Activated CD4-positive, alpha-beta T cell treated with anti-CD3 and anti-CD28 coated beads, Interleukin-2, amount 10 ng/mL, durations not matched to agents 7 days and 5 days (primary cell): Measurements from ENCODE around the gene SEZ6. TPM values are rescaled to one million over a fixed set of nuclear protein-coding genes. Genes with fewer than 3 reads are reported as not detected.

Experiments used
- CTCF ChIA-PET: fragments of 350-600 bp; sonication (Branson Sonifier 250); formaldehyde crosslinking; loops from one replicate; lab custom pipeline; 2021; ENCODE audit warnings: antibody characterized with exemption; lab: Charles Lee
- POLR2A ChIA-PET: fragments of 350-600 bp; sonication (Branson Sonifier 250); formaldehyde crosslinking; loops from one replicate; lab custom pipeline; 2021; ENCODE audit warnings: antibody characterized with exemption; lab: Charles Lee
- DNase-seq: peaks from one replicate; pipeline ENCODE4 v3.0.0-alpha.2; 2020
- H3K27ac Mint-ChIP-seq: one replicate; pipeline ENCODE4 v1.8.0; 2021; ENCODE audit warnings: mild to moderate bottlenecking, moderate library complexity, mixed read lengths
- H3K27me3 Mint-ChIP-seq: one replicate; pipeline ENCODE4 v1.8.0; 2021; ENCODE audit warnings: mixed read lengths
- H3K36me3 Mint-ChIP-seq: one replicate; pipeline ENCODE4 v1.8.0; 2021; ENCODE audit warnings: low read depth, mixed read lengths
- H3K4me1 Mint-ChIP-seq: one replicate; pipeline ENCODE4 v1.8.0; 2021; ENCODE audit warnings: mixed read lengths
- H3K4me3 Mint-ChIP-seq: one replicate; pipeline ENCODE4 v1.8.0; 2021; ENCODE audit warnings: mild to moderate bottlenecking, moderate library complexity, mixed read lengths
- H3K9me3 Mint-ChIP-seq: one replicate; pipeline ENCODE4 v1.8.0; 2021; ENCODE audit warnings: mixed read lengths
- total RNA-seq, 2 experiments: library from RNA; stranded (reverse); gene quantifications; one replicate each; pipeline ENCODE4 v1.2.3, GENCODE V29; 2021

Gene SEZ6
- total RNA-seq, 2 experiments from 2014 or later = not detected

DNA sequence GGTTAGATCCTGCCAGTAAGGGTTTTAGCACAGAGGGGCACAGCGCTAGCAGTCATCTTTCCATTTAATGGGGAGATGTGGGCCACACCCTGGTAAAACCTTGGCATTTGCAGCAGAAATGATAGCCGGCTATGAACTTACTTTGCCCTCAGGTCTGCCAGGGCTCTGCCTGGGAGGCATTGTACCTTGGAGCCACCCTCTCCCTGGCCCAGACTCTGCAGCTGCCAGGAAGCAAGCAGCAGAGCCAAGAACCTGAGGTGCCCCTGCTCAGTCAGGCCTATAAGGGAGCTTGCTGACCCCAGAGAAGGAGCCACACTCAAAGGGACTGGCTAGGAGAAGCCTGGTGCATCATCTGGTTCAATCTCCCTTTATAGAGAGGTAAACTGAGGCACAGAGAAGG lies 30.8 kb downstream of the SEZ6 start:
- H3K27ac Mint-ChIP-seq = no peak overlapping the region
- H3K36me3 Mint-ChIP-seq = no peaks in the 10 kb centered on the region
- DNase-seq = no peak
- no peak overlapping the region for H3K4me3 Mint-ChIP-seq
- H3K27me3 Mint-ChIP-seq = peaks cover 3% of the 10 kb centered on the region
- ChIA-PET CTCF (no interaction called here), POLR2A (no interaction called here)
- H3K4me1 Mint-ChIP-seq = no peaks in the 10 kb centered on the region
- H3K9me3 Mint-ChIP-seq = no peaks in the 10 kb centered on the region

DNA sequence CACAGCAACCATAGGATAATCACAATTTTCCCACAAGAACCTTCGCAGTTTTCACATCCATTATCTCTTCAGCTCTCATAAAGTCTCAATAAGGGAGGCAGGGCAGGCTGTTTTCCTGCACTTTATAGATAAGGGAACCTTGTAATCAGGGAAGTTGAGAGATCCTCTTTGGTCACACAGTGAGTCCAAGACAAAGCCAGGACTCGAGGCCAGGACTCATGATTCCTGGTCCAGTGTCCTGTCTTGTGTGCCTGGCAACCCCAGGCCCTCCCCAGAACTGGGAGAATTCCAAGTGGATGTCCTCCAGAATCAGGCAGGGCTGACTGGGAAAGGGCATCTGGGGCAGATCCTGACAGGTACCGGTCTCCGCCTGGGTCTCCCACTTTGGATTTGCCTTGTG lies 31.4 kb downstream of the SEZ6 start:
- H3K4me3 Mint-ChIP-seq = no peak overlapping the region
- H3K36me3 Mint-ChIP-seq = no peaks in the 10 kb centered on the region
- CTCF ChIA-PET = interaction anchor here (1.0 kb wide), 2 partner anchors 9 to 11 kb away, joined by 3 to 6 read pairs; no protein-coding TSS in a partner anchor
- peaks cover 3% of the 10 kb centered on the region for H3K27me3 Mint-ChIP-seq
- POLR2A ChIA-PET = no interaction called here
- no peak overlapping the region for H3K27ac Mint-ChIP-seq
- no peaks in the 10 kb centered on the region for H3K4me1 Mint-ChIP-seq
- no peaks in the 10 kb centered on the region for H3K9me3 Mint-ChIP-seq
- no peak for DNase-seq

DNA sequence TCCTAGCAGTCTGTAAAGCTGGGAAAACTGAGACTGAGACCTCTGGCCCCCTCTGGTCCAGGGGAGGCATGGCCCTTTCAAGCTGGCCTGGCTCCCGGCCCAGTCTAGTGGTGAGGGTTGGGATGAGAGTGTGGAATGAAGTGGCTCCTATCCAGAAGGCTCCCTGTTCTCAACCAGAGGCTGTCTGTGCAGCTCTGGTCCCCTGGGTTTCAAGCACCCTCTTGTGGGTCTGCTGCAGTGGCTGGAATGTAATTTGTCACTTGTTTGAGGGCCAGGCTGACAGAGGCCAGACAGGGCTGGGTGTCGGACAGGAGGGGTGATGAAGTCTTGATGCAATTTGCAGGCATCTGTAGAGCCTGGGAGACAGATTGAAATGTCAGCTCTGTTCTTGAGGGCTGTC lies 32.4 kb downstream of the SEZ6 start:
- Mint-ChIP-seq H3K4me3 (no peak overlapping the region), H3K36me3 (no peaks in the 10 kb centered on the region), H3K9me3 (no peaks in the 10 kb centered on the region), H3K27me3 (peaks cover 3% of the 10 kb centered on the region), H3K4me1 (no peaks in the 10 kb centered on the region), H3K27ac (no peak overlapping the region)
- DNase-seq = no peak
- CTCF ChIA-PET = interaction anchor here (0.9 to 1.2 kb wide), 5 partner anchors 8 to 247 kb away, joined by 3 to 6 read pairs (median 3); no protein-coding TSS in a partner anchor
- POLR2A ChIA-PET = no interaction called here

DNA sequence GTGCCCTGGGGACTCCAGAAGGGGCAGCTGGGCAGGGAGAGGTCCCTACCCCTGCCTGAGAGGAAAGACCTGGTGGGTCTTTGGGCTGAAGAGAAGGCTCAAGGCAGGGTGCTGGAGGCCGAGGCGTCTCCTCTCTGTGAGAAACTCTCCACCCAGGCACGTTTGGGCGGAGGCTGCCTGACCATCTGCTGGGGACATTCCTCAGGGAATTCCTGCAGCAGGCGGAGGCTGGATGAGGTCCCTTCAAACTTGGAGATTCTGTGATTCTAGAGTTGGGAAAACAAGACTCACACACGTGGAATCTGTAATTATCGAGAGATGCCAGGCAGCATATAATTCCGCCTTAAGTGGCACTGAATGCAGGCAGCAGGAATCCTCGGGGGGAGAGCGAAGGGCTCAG lies 33.4 kb downstream of the SEZ6 start:
- Mint-ChIP-seq H3K4me3 (no peak overlapping the region), H3K27ac (no peak overlapping the region), H3K9me3 (no peaks in the 10 kb centered on the region), H3K36me3 (no peaks in the 10 kb centered on the region), H3K4me1 (no peaks in the 10 kb centered on the region), H3K27me3 (peaks cover 3% of the 10 kb centered on the region)
- no peak for DNase-seq
- POLR2A ChIA-PET = no interaction called here
- CTCF ChIA-PET = interaction anchor here (0.9 to 1.2 kb wide), 2 partner anchors 19 to 246 kb away, joined by 3 read pairs; no protein-coding TSS in a partner anchor

DNA sequence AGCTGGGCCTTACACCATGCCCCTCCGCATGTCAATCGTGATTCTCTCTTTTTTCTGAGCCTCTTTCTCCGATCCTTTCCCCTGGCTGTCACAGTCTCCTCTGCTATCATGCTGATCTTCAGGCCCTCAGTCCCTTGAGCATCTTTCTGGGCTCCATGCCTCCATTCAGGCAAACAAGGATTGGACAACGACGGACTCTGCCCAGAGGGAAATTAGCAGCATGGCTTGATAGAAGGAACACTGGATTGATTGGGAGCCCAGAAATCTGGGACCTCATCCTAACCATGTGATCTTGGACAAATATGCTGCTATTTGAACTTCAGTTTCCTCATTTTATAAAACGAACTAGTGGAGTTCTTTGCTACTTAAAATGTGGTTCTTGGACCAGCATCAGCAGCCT lies 35.0 kb downstream of the SEZ6 start:
- Mint-ChIP-seq H3K9me3 (no peaks in the 10 kb centered on the region), H3K27me3 (peaks cover 3% of the 10 kb centered on the region), H3K36me3 (no peaks in the 10 kb centered on the region), H3K4me3 (no peak overlapping the region), H3K27ac (no peak overlapping the region), H3K4me1 (no peaks in the 10 kb centered on the region)
- DNase-seq = no peak
- POLR2A ChIA-PET = no interaction called here
- CTCF ChIA-PET = interaction anchor here (1.0 kb wide), 1 partner anchor 146 kb away, joined by 3 read pairs; no protein-coding TSS in a partner anchor

DNA sequence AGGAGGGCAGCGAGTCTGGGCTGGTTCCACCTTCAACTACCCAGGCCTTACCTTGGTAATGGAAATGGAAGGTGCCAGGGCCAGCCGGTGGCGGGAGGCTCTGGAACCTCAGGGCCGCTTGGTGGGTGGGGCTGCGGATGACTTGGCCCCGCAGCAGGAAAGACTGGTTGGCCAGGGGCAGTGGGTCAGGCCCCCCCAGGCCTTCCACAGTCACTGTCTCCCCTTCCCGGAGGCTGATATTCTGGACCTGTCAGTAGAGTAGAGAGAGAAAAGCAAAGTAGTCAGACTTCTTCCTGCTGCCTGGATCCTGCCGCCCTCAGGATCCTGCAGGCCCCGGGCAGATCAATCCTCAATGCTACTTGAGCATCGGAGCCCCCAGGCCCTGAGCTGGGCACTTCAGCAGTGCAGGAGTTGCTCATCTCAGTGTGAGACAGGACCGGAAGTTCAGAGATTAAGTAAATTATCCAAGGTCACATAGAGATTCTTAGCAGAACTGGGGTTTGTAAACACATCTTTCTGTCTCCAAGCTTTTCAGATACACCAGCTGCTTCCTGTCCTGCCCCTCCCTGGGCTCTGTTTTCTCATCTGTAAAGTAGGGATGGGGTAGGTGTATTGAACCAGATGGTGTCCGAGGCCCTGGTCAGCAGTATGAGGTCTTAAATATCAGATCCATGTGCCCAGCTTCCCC lies 36.0 kb downstream of the SEZ6 start:
- Mint-ChIP-seq H3K9me3 (no peaks in the 10 kb centered on the region), H3K36me3 (no peaks in the 10 kb centered on the region), H3K4me1 (no peaks in the 10 kb centered on the region), H3K27ac (no peak overlapping the region), H3K4me3 (no peak overlapping the region), H3K27me3 (peaks cover 3% of the 10 kb centered on the region)
- POLR2A ChIA-PET = interaction anchor here (0.6 kb wide), 1 partner anchor 10 kb away, joined by 3 read pairs; no protein-coding TSS in a partner anchor
- no peak for DNase-seq
- CTCF ChIA-PET = interaction anchor here (1.0 to 2.8 kb wide), 2 partner anchors 147 kb away, joined by 3 to 12 read pairs; no protein-coding TSS in a partner anchor

DNA sequence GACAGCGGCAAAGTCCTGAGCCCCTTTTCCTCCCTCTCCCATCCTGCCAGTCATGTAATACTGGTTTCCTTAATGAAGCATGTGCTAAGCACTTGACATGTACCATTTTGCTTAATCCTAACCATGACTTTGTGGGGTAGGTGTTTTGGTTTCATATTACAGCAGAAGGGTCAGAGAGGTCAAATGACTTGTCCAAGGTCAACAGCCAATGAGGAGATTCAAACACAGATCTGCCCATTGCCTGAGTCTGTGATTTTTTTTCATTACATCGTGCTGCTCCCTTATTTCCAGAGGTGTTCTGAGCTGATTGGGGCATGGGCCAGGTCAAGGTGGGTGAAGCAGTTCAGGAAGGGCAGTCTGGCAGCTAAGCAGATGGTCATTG lies 36.9 kb downstream of the SEZ6 start:
- Mint-ChIP-seq H3K36me3 (no peaks in the 10 kb centered on the region), H3K9me3 (no peaks in the 10 kb centered on the region), H3K27me3 (peaks cover 3% of the 10 kb centered on the region), H3K4me1 (no peaks in the 10 kb centered on the region), H3K4me3 (no peak overlapping the region), H3K27ac (no peak overlapping the region)
- ChIA-PET POLR2A (interaction anchor here (0.6 kb wide), 1 partner anchor 11 kb away, joined by 3 read pairs; no protein-coding TSS in a partner anchor), CTCF (interaction anchor here (2.8 kb wide), 1 partner anchor 148 kb away, joined by 12 read pairs; no protein-coding TSS in a partner anchor)
- DNase-seq = no peak

DNA sequence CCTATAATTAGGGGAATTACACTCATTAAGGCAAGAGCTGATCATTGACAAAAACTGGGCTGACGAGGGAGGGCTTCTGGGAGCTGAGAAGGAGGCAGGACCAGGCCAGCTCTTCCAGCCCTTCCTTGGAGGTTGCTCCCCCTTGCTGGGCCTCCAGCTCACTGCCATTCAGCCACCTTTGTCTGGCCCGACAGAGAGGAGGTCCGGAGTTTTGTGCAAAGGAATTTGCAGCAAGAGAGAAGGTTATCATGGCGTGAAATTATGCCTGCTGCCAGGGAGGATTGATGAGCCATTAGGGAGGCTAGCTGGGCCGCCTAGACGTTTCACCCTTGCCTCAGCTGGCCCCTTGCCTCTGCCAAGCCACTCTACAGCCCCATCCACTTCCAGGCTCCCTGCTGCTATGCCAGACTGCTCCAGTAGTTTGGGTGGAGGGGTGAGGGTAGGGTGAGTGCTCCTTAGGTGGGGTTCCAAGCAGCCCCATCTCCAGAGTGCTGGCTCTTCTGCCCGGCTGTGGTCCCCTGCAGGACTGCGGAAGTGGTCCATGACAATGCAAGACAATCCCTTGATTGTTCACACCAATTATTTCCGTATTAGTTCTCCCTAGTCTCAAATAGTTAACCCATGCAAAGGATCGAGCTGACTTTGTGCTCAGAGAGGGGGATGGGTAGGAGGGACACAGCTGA lies 37.5 kb downstream of the SEZ6 start:
- DNase-seq = no peak
- ChIA-PET POLR2A (no interaction called here), CTCF (interaction anchor here (2.8 kb wide), 1 partner anchor 149 kb away, joined by 12 read pairs; no protein-coding TSS in a partner anchor)
- Mint-ChIP-seq H3K27me3 (peaks cover 5% of the 10 kb centered on the region), H3K4me1 (no peaks in the 10 kb centered on the region), H3K36me3 (no peaks in the 10 kb centered on the region), H3K4me3 (no peak overlapping the region), H3K9me3 (no peaks in the 10 kb centered on the region), H3K27ac (no peak overlapping the region)

DNA sequence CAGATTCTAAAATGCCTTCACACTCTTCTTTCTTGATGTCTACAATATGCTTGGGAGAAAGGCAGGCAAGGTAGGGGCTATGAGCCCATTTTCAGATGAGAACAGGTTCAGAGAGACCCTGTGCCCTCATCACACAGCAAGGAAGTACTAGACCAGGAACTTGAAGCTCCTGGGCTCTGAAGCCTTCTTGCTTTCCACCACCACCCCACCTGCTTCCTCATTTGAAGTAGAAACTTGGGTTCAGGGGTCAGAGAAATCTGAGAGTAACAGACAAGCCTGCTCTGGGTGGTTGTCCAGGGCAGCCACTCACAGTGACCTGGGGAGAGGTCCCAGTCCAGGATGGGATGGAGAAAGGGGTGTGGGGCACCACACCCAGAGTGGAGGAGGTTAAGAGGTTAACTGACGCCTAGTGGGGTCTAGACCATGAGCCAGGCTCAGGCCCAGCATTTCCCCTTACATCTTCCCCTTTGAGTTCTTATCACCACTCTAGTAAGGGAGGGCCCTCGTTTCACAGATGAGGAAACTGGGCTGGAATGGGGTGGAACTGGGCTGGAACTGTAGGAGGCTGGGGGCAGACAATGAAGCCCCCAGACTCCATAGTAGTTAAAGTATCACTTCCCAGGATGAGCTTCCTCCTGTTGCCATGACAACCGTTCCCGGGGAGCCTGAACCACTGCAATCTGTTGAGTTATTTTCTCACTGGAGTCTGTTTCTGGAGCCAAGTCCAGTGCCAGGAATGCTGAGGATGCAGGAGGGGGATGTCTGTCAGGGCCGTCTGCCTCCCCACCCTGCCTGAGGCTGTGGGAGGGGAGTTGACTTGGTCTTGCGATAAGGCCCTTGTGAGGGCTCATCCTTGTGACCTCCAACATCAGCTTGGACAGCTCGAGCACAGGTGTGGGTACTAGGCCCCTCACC lies 38.4 kb downstream of the SEZ6 start:
- Mint-ChIP-seq H3K4me3 (no peak overlapping the region), H3K27ac (peak overlapping the region; percentile 26), H3K27me3 (peaks cover 9% of the 10 kb centered on the region), H3K9me3 (no peaks in the 10 kb centered on the region), H3K36me3 (no peaks in the 10 kb centered on the region), H3K4me1 (no peaks in the 10 kb centered on the region)
- no peak for DNase-seq
- CTCF ChIA-PET = interaction anchor here (0.8 to 2.8 kb wide), 2 partner anchors 142 to 150 kb away, joined by 3 to 12 read pairs; no protein-coding TSS in a partner anchor
- POLR2A ChIA-PET = no interaction called here

DNA sequence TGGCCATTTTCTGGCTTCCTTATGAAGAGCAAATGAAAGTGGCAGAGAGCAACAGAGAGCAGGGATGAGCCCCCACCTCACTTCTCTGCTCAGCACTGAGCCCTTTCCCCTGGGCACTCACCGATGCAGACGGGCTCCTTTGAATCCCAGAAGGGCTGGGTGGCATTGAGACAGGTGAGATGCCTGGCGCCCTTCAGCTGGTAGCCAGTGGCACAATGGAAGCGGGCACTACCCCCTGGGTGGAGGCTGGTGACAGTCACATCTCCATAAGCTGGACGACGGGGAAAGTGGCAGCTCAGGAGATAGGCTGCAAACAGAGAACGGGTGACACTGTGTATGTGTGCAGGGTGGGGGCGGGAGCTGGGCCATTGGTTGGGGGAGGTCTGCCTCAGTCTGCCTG lies 42.0 kb downstream of the SEZ6 start:
- H3K4me3 Mint-ChIP-seq = no peak overlapping the region
- H3K27ac Mint-ChIP-seq = no peak overlapping the region
- H3K27me3 Mint-ChIP-seq = peaks cover 10% of the 10 kb centered on the region
- no peak for DNase-seq
- no peaks in the 10 kb centered on the region for H3K4me1 Mint-ChIP-seq
- no peaks in the 10 kb centered on the region for H3K36me3 Mint-ChIP-seq
- CTCF ChIA-PET = interaction anchor here (0.5 to 5.1 kb wide), 7 partner anchors 11 to 237 kb away, joined by 4 to 33 read pairs (median 11); partner anchors contain the start of genes MYO18A, PHF12 and TLCD1
- POLR2A ChIA-PET = no interaction called here
- H3K9me3 Mint-ChIP-seq = no peaks in the 10 kb centered on the region

DNA sequence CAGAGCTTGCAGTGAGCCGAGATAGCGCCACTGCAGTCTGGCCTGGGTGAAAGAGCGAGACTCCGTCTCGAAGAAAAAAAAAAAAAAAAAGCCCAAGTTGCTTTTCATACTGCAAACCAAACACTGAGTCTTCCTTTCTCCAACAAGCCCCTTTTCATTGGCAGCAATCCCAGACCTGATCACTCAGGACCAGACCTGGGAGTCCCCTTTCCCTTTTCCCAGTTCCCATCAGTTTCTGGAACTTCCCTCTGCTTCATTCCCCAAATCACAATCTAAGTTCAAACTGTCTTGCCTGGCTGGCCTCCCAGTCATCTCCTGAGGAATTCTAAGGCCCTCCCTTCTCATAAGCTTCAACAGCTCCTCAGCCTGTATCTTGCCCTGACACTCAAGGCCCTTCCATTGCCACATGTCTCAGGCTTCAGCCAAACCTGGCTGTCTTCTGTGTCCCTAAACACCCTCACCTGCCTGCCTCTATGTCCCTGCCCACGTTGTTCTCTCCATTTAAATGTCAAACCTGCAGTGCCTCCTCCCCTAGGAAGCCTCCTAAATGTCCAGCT lies 42.7 kb downstream of the SEZ6 start:
- no peaks in the 10 kb centered on the region for H3K36me3 Mint-ChIP-seq
- DNase-seq = no peak
- H3K4me3 Mint-ChIP-seq = no peak overlapping the region
- POLR2A ChIA-PET = interaction anchor here (0.7 kb wide), 1 partner anchor 209 kb away, joined by 3 read pairs; no protein-coding TSS in a partner anchor
- CTCF ChIA-PET = interaction anchor here (0.7 to 5.1 kb wide), 7 partner anchors 10 to 237 kb away, joined by 3 to 33 read pairs (median 4); partner anchors contain the start of genes PHF12 and TLCD1
- H3K4me1 Mint-ChIP-seq = no peaks in the 10 kb centered on the region
- no peak overlapping the region for H3K27ac Mint-ChIP-seq
- H3K27me3 Mint-ChIP-seq = peaks cover 10% of the 10 kb centered on the region
- no peaks in the 10 kb centered on the region for H3K9me3 Mint-ChIP-seq

DNA sequence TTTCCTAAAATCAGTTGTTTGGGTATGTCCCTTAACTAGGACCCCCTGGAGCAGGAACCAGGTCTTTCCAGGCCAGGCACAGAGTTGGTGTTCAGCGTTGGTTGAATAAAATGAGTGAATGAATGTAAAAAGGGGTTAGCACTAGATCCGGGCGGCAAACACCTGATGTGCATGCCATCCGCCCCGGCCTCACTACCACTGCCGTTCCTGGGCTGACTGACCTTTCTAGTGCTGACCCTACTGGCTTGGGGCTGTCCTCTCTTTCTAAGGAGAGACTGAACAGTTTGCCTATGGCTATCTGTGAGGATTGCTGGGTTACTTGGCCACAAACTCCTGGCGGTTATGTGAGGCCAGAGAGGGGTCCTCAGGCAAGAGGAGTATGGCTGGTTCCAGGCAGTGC lies 44.4 kb downstream of the SEZ6 start:
- no peaks in the 10 kb centered on the region for H3K9me3 Mint-ChIP-seq
- no peak overlapping the region for H3K27ac Mint-ChIP-seq
- H3K27me3 Mint-ChIP-seq = peaks cover 10% of the 10 kb centered on the region
- no peak overlapping the region for H3K4me3 Mint-ChIP-seq
- no peaks in the 10 kb centered on the region for H3K36me3 Mint-ChIP-seq
- CTCF ChIA-PET = interaction anchor here (0.9 to 5.1 kb wide), 4 partner anchors 9 to 235 kb away, joined by 3 to 33 read pairs (median 4); partner anchors contain the start of genes PHF12 and TLCD1
- POLR2A ChIA-PET = no interaction called here
- H3K4me1 Mint-ChIP-seq = no peaks in the 10 kb centered on the region
- no peak for DNase-seq
